ENCODE data around the gene NOTO.

- TF ChIP-seq POLR2A (IDR thresholded peaks at IDR 0.05) (no peak), CTCF (IDR thresholded peaks at IDR 0.05) (no peak), POLR2AphosphoS5 (IDR thresholded peaks at IDR 0.05) (no peak), EP300 (IDR thresholded peaks at IDR 0.05) (no peak)
These were observed 48.8 kb downstream of the NOTO start for GRCh38 chr2:73250872-73251846.

Data from upper lobe of left lung (tissue), 4 donors.